ENCODE data around the gene UBXN11. TPM values are rescaled to one million over a fixed set of nuclear protein-coding genes. Genes with fewer than 3 reads are reported as not detected.

UBXN11 gene
- total RNA-seq, 4 donors from 2014 or later, result 10.4 to 29.9 (median 16.7) TPM

GRCh38 chr1:26281091-26281958 lies 25.1 kb downstream of the UBXN11 start:
- TF ChIP-seq CTCF (IDR thresholded peaks at IDR 0.05; ENCODE audit: low read depth), result no peak

- no peak for TF ChIP-seq CTCF (IDR thresholded peaks at IDR 0.05; ENCODE audit: low read depth)
Observed at GRCh38 chr1:26280333-26281042, 25.9 kb downstream of the UBXN11 start.

- no peak for TF ChIP-seq CTCF (IDR thresholded peaks at IDR 0.05; ENCODE audit: low read depth)
Observed at GRCh38 chr1:26279456-26280332, 26.7 kb downstream of the UBXN11 start, which contains the start of gene SH3BGRL3. SH3BGRL3 (plus strand) TSS chr1:26280086; CDS start chr1:26280156, 70 bp downstream.

GRCh38 chr1:26278724-26279455 lies 27.5 kb downstream of the UBXN11 start:
- no peak for TF ChIP-seq CTCF (IDR thresholded peaks at IDR 0.05; ENCODE audit: low read depth)

- no peak for TF ChIP-seq CTCF (IDR thresholded peaks at IDR 0.05; ENCODE audit: low read depth)
Observed at GRCh38 chr1:26278303-26278702, 28.1 kb downstream of the UBXN11 start.

GRCh38 chr1:26277719-26278118 lies 28.7 kb downstream of the UBXN11 start:
- TF ChIP-seq CTCF (IDR thresholded peaks at IDR 0.05; ENCODE audit: low read depth), result no peak

Measured in subcutaneous adipose tissue (tissue), 4 donors.